Non-pigmented ciliary epithelial cell (primary cell): Measurements from ENCODE around the gene TUBB4A.

Source experiments
- DNase-seq: peaks from one replicate; pipeline ENCODE4 v3.0.0-alpha.2; 2010; ENCODE audit warnings: low read depth

TUBB4A gene

DNA sequence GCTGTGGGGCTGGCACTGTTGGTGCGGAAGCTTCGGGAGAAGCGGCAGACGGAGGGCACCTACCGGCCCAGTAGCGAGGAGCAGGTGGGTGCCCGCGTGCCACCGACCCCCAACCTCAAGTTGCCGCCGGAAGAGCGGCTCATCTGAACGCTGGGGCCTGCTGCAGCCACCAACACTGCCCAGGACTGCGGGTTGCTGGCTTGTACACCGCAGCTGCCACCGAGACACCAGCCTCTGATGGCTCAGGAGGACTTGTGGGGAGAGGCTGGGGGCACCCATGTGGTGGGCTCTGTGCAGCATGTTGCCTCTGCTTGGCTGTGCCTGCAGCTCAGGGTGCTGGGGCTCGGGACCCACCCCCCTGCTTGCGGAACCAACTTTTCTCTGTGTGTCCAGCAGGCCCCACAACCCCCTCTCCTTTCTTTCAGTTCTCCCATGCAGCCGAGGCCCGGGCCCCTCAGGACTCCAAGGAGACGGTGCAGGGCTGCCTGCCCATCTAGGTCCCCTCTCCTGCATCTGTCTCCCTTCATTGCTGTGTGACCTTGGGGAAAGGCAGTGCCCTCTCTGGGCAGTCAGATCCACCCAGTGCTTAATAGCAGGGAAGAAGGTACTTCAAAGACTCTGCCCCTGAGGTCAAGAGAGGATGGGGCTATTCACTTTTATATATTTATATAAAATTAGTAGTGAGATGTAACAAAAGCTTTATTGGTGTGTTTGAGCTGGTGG lies 35.4 kb downstream of the TUBB4A start:
- DNase-seq: no peak

DNA sequence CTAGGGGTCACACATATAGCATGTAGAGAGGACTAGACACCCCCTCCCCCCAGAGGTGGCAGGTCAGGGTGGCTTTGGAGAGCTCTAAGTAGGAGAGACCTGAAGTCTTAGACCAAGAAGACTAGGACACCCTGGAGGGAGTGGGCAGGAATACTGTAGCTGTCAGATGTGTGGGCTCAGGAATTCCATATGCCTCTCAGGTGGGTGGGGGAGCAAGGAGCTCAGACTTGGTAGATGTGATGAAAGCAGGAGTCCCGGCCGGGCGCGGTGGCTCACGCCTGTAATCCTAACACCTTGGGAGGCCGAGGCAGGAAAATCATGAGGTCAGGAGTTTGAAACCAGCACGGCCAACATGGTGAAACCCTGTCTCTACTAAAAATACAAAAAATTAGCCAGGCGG lies 36.4 kb downstream of the TUBB4A start:
- no peak for DNase-seq

DNA sequence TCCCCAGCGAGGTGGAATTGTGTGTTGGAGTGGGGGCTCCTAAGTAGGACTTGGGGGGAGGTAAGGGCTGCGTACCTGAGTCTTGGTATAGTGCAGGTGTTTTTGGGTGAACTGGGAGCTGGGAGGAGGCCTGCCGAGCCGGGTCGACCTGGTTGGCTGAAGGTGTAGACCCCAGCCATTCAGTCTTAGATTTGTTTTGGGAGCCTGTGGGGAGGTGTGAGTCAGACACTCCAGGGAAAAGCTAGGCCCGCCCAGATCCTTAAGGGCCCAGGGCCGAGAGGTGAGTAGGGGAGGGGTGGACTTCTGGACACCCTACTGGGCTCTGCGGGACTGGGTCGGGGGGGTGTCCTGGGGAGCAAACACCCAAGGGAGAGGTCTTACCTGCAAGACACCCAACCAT lies 37.1 kb downstream of the TUBB4A start:
- no peak for DNase-seq

DNA sequence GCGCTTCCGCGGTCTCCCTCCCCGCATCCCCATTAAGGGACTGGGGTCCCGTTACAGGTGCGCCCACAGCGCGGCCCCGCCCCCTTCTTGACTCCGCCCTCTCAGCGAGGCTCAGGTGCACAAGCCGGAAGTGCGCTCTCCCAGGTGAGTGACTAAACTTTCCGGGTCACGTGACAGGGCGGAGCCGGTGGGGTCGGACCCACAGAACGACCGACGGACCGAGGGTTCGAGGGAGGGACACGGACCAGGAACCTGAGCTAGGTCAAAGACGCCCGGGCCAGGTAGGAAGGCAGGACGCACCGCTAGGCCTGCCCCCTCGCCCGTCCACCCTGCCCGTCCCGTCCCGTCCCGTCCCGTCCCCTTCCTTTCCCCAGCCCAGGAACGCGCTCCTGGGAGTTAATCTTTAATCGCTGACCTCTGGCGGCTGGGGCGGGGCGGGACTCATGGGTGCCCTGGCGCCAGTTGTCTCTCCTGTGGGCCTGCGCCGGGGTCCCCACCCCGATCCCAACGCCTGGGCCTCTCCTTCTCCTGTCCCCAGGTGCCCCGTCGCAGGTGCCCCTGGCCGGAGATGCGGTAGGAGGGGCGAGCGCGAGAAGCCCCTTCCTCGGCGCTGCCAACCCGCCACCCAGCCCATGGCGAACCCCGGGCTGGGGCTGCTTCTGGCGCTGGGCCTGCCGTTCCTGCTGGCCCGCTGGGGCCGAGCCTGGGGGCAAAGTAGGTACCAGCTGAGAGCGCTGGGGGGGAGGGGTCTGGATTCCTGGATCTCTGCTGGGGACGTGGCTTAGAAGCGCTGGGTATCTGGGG lies 37.8 kb downstream of the TUBB4A start, which contains the start of gene CRB3:
TSS of gene CRB3 (plus strand) at position 202 of the 804 bp plus-strand sequence. CDS start at position 633, 431 bp downstream.
- no peak for DNase-seq

DNA sequence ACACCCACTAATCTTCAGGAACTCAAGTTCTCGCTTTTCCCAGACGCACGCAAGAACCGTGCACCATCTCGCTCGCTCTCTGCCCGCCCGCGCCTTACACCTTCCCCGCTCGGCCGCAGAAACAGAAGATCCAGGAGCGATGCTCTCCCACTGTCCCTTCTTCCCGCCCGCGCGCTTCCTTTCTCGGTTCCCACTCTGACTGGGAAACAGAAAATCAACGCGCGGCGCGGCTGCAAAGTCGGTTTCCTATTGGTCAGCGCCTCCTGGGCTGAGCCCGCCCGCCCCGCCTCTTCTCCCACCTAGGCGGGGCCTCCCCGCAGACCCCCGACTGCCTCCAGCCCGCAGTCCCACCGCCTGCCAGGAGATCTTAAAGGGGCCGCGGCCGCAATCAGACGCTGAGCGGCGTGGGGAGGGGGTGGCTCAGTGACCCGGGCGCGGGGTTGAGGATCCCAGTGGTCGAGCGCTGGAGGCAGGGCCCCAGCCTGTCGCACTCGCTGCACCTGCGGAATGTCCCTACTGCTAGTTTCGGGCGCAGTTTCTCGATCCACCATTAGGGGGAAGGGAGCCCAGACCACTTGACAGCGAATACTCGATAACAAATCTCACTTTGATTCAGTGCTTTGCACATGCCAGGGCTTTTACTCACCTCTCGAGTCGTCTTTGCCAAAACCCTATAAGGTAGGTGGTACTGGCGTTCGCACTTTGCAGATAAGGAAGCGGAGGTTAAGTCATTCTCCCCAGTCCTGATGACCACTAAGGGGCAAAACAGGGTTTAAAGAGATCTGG lies 41.8 kb downstream of the TUBB4A start:
- peak; percentile 89 for DNase-seq

DNA sequence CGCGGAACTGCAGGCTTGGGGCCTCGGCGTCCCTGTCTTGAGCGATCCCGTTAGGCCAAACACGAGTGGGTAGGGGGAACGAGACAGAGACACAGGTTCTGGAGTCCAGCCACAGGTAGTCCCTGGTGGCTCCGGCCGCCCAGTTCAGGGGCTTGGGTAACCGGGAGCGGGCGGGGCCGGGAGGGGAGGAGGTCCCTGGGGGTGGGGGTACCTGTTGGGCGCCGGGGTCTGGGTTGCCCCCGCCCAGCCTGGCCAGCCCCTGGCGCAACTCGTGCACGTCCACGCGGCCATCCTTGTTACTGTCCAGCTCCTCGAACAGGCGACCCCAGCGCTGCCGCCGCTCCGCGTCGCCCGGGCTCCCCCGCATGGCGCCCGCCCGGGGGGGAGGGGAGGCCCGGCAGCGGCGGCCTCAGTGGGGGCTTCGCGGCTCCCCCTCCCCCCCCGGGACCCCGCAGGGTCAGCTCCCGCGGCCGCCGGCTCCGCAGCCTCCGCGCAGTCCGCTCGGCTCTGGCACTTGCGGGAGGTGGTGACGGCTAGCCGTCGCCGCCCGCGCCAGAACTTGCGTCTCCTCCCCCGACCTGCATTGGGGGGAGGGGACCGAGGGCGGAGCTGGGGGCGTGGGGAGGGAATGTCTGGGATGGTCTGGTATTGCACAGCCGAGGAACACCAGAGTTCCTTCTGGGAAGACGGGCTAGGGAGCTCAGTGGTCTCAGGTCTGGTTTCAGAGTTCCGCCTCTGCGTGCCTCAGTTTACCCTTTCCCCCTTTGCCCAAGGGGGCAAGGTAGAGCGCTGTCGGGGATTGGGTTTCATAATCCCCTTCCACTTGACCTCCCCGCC lies 42.6 kb downstream of the TUBB4A start, which contains the start of gene SLC25A23:
TSS of gene SLC25A23 (minus strand) at position 531 of the 837 bp plus-strand sequence. CDS start at position 367, 164 bp downstream.
- DNase-seq: no peak

DNA sequence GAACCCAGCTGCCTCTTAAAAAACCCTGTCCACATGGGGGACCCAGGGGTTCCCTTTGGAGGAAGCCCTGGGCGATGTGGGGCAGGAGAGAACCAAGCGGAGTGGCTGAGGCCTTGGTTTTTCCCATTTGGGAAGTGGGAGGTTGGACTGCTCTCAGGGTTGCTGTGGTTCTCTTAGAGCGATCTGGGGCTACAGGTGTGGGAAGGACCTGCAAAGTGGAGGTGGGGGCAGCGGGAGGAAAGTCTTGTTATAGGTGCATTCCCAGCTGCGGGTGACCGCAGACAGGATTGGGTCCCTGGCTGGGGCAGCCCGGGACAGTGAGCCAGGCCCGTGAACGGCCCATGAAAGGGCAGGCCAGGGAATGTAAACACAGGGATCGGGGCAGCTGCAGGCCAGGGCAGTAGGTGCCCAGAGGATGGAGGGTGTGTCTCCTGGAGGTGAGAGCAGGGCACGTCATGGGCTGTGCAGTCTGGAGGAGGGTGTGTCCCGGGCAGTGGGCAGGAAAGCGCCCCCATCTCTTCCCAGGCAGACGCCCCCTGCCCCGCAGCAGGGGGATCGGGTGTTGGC lies 43.3 kb downstream of the TUBB4A start:
- DNase-seq: no peak

DNA sequence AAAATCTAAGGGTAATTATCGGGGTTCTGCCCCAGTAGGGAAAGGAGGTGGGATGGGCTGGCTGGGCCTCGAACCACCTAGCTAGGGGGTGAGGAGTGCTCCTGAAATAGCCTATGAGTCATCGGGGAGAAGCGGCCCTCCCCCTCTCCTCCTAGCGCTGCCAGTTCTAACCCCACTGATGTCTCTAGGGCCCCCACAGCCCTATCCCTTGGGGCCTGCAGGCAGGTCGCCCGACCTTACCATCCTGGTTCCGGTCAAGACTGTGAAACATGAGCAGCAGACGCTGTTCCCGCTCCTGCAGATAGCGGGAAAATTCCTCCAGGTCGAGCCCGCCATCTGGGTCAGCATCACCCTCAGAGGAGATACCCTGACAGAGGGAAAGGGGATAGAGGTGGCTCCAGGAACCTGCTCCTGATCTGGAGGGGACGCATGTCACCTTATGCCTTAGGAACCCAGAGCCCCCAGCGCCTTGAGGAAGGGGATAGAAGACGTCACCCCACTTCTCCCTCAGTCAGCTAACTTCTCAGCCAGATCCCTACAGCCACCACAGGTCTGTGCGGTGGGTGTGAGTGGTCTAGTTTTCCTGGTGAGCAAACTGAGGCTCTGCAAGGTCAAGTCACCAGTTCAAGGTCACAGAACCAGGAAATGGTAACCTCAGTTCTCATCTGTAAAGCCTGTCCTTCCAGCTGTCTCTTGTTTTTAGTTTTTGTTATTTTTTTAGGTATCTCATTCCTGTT lies 44.0 kb downstream of the TUBB4A start:
- no peak for DNase-seq

DNA sequence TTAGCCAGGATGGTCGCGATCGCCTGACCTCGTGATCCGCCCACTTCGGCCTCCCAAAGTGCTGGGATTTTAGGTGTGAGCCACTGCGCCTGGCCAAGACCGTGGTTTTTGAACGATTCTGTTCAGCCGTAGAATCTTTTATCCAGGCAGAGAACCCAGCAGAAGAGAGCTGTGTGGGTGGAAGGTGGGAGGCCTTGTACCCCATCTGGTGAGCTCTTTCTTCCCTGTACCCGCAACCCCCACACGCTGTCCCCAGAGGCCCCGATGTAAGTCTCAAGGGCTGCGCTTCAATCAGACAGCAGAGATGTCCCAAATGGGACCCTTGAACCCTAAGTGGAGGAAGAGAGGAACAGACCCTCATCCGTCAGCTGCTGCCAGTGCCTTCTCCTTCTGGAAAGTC lies 46.2 kb downstream of the TUBB4A start:
- DNase-seq: no peak

DNA sequence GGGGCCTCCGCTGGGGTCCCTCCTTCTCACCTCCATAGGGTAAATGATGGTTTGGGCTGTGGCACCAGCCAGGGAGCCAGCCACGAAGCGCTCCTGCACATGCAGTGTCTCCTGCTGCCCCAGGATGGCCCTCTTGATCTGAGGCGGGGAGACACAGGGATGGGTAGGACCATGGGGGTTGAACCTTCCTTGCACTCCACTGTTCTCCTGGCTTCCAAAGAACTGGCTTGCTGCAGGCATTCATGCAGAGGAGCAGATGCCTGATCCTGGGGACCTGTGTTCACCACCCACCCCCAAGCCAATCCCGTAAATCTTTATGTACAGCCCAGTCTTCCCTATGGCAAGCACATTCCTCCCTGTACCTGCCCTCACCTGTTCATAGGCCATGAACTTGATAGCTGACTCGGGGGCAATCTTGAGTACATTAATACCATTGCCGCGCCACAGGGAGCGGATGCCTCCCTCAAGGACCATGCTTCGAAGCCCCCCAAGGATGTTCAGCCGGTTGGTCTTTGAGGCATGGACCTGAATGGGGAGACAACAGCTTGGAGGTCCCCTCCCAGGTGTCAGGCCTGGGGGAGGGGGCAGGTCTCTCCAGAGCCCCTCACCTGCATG lies 48.1 kb downstream of the TUBB4A start:
- DNase-seq: no peak

DNA sequence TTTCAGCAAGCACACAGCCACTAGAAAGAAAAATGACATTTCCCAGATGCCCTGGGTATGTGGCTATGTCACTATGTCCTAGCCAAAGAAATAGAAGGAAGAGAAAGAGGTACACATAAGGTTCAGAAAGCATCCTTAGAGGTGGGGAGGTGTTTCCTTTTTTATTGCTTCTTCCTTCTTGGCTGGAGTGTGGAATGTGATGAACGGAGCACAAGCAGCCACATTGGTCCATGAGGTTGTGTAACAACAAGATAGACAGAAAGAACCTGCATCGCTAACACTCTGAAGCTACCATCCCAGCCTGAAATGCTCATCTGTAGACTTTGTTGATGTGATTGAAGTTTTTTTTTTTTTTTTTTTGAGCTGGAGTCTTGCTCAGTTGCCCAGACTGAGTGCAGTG lies 49.2 kb downstream of the TUBB4A start:
- no peak for DNase-seq

DNA sequence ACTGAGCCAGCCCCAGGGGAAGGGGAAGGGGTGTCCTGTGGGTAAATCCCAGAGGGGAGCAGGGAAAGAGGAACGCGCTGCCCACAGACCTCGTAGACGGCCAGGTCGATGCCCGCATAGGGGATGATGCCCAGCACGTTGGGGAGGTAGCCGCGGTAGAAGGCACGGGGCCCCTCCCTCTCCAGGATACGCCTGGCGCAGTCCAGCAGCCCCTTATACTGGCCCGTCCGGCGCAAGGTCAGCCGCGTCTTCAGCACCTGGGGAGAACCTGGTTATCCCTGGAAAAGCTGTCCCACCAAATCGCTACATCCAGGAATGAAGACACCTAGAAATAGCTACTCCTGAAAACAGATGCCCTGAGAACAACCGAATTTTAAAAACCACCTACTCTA lies 49.9 kb downstream of the TUBB4A start:
- no peak for DNase-seq

DNA sequence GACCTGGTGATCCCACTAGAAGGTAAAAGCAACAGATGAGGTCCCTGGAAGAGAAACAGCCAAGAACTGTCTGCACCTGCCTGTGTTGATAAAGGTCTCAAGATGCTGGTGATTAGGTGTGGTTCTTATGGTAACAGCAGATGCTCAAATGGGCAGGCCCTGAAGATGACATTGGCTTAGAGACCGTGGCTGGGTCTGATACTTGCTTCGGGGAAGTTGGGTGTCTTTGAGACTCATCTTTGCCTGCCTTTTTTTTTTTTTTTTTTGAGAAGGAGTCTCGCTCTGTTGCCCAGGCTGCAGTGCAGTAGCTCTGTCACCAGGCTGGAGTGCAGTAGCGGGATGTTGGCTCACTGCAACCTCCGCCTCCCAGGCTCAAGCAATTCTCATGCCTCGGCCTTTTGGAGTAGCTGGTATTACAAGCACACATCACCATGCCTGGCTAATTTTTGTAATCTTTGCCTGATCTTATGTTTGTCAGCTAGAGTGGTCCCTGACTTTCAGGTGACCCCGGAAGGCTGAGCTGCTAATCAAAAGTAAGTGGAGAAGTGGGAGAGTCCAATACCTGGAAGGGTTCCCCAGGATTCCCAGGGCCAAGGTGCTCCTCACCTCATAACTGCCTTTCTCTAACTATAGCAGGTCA lies 50.4 kb downstream of the TUBB4A start:
- DNase-seq: no peak

DNA sequence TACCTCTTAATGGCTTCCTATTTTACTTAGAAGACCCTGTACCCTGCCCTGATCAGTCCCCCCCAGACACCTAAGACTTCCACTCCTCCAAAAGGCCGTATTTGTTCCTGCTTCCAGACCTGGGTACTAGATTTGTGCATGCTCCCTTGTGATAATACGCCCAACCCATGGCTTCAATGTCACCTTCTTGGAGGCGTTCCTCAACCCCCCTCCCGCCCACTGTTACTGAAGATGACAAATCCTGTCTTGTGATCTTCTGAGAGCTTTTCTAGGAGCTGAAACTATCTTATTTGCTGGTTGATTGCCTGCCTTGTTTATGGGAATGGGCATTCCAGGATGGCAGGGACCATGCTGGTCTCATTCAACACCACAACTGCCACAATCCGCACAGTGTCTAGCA lies 51.9 kb downstream of the TUBB4A start:
- DNase-seq: no peak

DNA sequence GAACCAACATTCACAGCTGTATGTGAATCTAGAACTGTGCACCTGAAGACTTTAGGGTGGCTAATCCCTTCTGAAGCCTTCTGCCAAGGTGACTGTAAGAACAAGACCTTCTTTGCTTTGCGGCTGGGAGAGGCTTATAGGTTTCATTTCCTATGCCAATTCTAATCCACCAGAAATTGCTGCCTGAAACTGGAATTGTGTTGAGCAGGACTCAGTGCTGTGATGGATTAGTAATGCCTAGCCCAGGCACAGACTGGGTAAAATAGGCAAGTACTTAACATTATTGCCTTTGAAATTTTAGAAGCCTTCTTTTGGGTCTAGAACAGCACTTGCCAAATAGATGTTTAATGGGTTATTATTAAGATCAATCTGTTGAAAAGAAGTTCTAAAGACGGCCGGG lies 54.1 kb downstream of the TUBB4A start:
- no peak for DNase-seq

DNA sequence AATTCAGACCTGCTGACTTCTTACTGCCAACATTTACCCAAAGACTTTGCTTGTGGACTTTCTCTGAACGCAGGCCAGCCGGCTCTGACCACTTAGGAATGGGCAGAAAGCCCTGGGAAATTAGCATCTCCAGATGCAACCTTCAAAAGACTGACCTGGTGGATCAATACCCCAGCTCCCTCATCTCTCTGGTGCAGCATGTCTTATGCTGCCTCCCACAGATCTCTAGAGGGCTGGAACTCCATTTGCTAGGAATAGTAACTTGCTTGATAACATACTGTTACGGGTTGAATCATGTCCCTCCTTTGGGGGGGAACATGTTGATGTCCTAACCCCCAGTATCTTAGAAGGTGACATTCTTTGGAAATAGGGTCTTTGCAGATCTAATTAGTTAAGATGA lies 55.7 kb downstream of the TUBB4A start:
- DNase-seq: no peak
